Ishikawa (cell line): ENCODE measurements around the gene TMEM88.
A peak's percentile ranks its signal among the peaks of the same experiment; 100 is the strongest.

Source experiments
- CEBPB ChIP-seq: IDR thresholded peaks from 2 replicates; pipeline ENCODE4 v1.6.1; 2012
- CREB1 ChIP-seq: IDR thresholded peaks from 2 replicates; pipeline ENCODE4 v1.6.1; 2012; ENCODE audit warnings: low read depth
- EGR1 ChIP-seq: IDR thresholded peaks from 2 replicates; pipeline ENCODE4 v1.6.1; 2012
- EP300 ChIP-seq: IDR thresholded peaks from 2 replicates; pipeline ENCODE4 v1.6.1; 2012; ENCODE audit warnings: borderline replicate concordance
- FOXM1 ChIP-seq: IDR thresholded peaks from 2 replicates; pipeline ENCODE4 v1.6.1; 2012; ENCODE audit warnings: low read depth, borderline replicate concordance
- RAD21 ChIP-seq: IDR thresholded peaks from 2 replicates; pipeline ENCODE4 v1.6.1; 2012; ENCODE audit warnings: low read depth
- REST ChIP-seq: IDR thresholded peaks from 2 replicates; pipeline ENCODE4 v1.6.1; 2012; ENCODE audit warnings: low read depth, mild to moderate bottlenecking
- TAF1 ChIP-seq: IDR thresholded peaks from 2 replicates; pipeline ENCODE4 v1.6.1; 2012; ENCODE audit warnings: low read depth, mild to moderate bottlenecking
- TCF12 ChIP-seq: IDR thresholded peaks from 2 replicates; pipeline ENCODE4 v1.6.1; 2012; ENCODE audit warnings: low read depth

- TF ChIP-seq CEBPB, result no peak; the same call in 1 of the 2 replicates
- TF ChIP-seq CREB1, result no peak
- TF ChIP-seq EP300, result no peak
- TF ChIP-seq FOXM1, result peak; percentile 16; the same call in 1 of the 2 replicates
- no peak for TF ChIP-seq EGR1
- TF ChIP-seq RAD21, result peak; percentile 29; the same call in 1 of the 2 replicates
- TF ChIP-seq TAF1, result peak; percentile 63
- TF ChIP-seq TCF12, result peak; percentile 23
- TF ChIP-seq REST, result no peak
These were observed 2.2 kb downstream of the TMEM88 start, which contains the start of gene NAA38 for GRCh38 chr17:7856811-7857712.
